ENCODE results near the gene TCEAL7.

TCEAL7 gene

DNA sequence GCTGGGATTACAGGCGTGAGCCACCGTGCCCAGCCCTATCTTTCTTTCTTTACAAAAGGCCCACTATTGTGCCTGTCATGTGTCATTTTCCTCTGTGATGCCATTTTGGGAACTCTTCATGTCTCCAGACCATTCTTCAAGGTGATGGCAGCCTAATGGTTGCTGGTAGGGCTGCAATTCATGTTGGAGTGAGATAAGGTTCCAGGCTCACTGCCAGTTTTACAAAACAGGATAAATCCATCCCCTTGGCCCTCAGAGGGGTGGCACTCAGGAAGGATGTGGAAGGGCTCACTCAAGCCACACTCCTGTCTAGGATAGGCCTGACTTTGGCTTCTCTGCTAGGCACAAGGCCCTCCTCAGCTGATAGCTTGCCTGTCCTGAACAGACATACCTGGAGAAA lies 30.1 kb downstream of the TCEAL7 start:
- TF ChIP-seq FOXP2 (optimal IDR thresholded peaks at IDR 0.05; ENCODE audit: borderline replicate concordance, extremely low read depth, extremely low read length, insufficient read depth) (no peak), POLR2AphosphoS5 (IDR thresholded peaks at IDR 0.05; ENCODE audit: low read depth, low read length) (no peak), TAF1 (IDR thresholded peaks at IDR 0.05; ENCODE audit: borderline replicate concordance, insufficient read depth, low read length) (no peak), SIN3A (IDR thresholded peaks at IDR 0.05; ENCODE audit: borderline replicate concordance, insufficient read depth, low read length) (no peak)
- TF ChIP-seq, protein P1, sequence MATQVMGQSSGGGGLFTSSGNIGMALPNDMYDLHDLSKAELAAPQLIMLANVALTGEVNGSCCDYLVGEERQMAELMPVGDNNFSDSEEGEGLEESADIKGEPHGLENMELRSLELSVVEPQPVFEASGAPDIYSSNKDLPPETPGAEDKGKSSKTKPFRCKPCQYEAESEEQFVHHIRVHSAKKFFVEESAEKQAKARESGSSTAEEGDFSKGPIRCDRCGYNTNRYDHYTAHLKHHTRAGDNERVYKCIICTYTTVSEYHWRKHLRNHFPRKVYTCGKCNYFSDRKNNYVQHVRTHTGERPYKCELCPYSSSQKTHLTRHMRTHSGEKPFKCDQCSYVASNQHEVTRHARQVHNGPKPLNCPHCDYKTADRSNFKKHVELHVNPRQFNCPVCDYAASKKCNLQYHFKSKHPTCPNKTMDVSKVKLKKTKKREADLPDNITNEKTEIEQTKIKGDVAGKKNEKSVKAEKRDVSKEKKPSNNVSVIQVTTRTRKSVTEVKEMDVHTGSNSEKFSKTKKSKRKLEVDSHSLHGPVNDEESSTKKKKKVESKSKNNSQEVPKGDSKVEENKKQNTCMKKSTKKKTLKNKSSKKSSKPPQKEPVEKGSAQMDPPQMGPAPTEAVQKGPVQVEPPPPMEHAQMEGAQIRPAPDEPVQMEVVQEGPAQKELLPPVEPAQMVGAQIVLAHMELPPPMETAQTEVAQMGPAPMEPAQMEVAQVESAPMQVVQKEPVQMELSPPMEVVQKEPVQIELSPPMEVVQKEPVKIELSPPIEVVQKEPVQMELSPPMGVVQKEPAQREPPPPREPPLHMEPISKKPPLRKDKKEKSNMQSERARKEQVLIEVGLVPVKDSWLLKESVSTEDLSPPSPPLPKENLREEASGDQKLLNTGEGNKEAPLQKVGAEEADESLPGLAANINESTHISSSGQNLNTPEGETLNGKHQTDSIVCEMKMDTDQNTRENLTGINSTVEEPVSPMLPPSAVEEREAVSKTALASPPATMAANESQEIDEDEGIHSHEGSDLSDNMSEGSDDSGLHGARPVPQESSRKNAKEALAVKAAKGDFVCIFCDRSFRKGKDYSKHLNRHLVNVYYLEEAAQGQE (IDR thresholded peaks at IDR 0.05; ENCODE audit: insufficient read depth in 1 of 2, low read depth in 2 of 2, low read length in 2 of 2): no peak

DNA sequence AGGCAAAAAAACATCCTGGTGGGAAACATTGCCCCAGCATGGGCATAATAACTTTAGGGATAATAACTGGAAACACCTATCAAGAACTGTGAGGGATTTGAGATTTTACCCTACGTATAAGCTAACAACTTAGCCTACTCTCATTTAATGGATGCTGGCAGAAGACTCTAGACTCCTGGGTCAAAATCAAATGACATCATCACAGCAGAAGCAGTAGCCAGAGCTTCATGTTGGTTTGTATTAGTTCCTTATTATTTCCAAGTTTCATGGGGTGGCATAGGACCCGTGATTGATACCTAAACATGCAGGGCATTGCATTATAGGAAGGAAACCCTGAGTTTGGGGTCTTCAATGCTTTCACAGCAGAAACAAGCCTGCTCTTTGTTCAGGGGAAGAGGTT lies 30.9 kb downstream of the TCEAL7 start:
- no peak for TF ChIP-seq TAF1 (IDR thresholded peaks at IDR 0.05; ENCODE audit: borderline replicate concordance, insufficient read depth, low read length)
- TF ChIP-seq, protein P1 (IDR thresholded peaks at IDR 0.05; ENCODE audit: insufficient read depth in 1 of 2, low read depth in 2 of 2, low read length in 2 of 2): no peak
- TF ChIP-seq FOXP2 (optimal IDR thresholded peaks at IDR 0.05; ENCODE audit: borderline replicate concordance, extremely low read depth, extremely low read length, insufficient read depth): no peak

DNA sequence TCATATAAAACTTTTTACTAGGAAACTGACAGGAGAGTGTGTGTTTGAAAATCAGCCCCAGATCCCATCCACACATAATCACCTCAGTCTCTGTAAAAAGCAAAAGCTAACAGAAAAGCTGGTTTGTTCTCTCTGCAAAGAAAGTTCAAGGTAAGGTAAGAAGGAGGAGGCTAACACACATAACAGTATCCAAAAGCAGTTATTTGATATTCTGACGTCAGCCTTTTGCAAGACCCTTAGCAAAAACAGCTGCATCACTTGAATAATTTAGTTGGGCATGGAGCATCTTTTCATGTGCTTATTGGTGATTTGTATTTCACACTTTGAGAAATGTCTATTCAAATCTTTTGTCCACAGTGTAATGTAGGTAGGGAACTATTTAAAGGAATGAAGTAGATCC lies 31.8 kb downstream of the TCEAL7 start:
- TF ChIP-seq FOXP2 (optimal IDR thresholded peaks at IDR 0.05; ENCODE audit: borderline replicate concordance, extremely low read depth, extremely low read length, insufficient read depth) (no peak), POLR2AphosphoS5 (IDR thresholded peaks at IDR 0.05; ENCODE audit: low read depth, low read length) (no peak), SIN3A (IDR thresholded peaks at IDR 0.05; ENCODE audit: borderline replicate concordance, insufficient read depth, low read length) (no peak), TAF1 (IDR thresholded peaks at IDR 0.05; ENCODE audit: borderline replicate concordance, insufficient read depth, low read length) (no peak)
- TF ChIP-seq, protein P1 (IDR thresholded peaks at IDR 0.05; ENCODE audit: insufficient read depth in 1 of 2, low read depth in 2 of 2, low read length in 2 of 2): no peak

DNA sequence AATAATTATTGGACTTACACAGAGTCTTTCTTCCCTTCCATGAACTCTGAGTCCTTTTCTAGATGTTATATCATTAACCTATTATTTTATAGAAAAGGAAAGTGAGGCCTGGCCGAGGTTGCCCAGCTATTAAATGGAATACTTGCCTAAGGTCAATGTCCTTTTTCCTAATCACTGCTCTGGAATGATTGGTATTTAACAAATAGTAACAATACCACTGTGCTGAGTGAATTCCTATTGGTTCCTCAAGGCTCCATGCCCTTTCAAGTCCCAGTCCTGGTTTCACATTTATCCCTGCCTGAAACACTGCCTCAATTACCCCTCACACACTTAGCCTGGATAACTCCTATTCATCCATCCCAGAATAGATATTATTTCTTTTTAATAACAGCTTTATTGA lies 32.4 kb downstream of the TCEAL7 start:
- TF ChIP-seq SIN3A (IDR thresholded peaks at IDR 0.05; ENCODE audit: borderline replicate concordance, insufficient read depth, low read length): no peak
- no peak for TF ChIP-seq TAF1 (IDR thresholded peaks at IDR 0.05; ENCODE audit: borderline replicate concordance, insufficient read depth, low read length)
- no peak for TF ChIP-seq FOXP2 (optimal IDR thresholded peaks at IDR 0.05; ENCODE audit: borderline replicate concordance, extremely low read depth, extremely low read length, insufficient read depth)
- no peak for TF ChIP-seq POLR2AphosphoS5 (IDR thresholded peaks at IDR 0.05; ENCODE audit: low read depth, low read length)
- TF ChIP-seq, protein P1 (IDR thresholded peaks at IDR 0.05; ENCODE audit: insufficient read depth in 1 of 2, low read depth in 2 of 2, low read length in 2 of 2): no peak

DNA sequence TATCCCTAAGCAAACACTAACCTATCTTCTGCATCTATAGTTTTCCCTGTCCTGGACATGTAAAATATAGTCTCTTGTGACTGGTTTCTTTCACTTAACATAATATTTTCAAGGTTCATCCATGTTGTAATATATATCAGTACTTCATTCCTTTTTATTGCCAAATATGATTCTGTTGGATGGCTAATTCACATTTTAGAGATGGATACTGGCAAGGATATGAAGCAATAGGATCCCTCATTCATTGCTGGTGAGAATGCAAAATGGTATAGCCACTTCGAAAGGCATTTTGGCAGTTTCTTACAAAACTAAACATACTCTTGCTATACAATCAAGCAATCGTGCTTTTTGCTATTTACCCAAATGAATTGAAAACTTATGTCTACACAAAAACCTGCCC lies 33.0 kb downstream of the TCEAL7 start:
- TF ChIP-seq TAF1 (IDR thresholded peaks at IDR 0.05; ENCODE audit: borderline replicate concordance, insufficient read depth, low read length): no peak
- no peak for TF ChIP-seq SIN3A (IDR thresholded peaks at IDR 0.05; ENCODE audit: borderline replicate concordance, insufficient read depth, low read length)
- no peak for TF ChIP-seq POLR2AphosphoS5 (IDR thresholded peaks at IDR 0.05; ENCODE audit: low read depth, low read length)
- no peak for TF ChIP-seq FOXP2 (optimal IDR thresholded peaks at IDR 0.05; ENCODE audit: borderline replicate concordance, extremely low read depth, extremely low read length, insufficient read depth)
- TF ChIP-seq, protein P1 (IDR thresholded peaks at IDR 0.05; ENCODE audit: insufficient read depth in 1 of 2, low read depth in 2 of 2, low read length in 2 of 2): no peak

Measured in PFSK-1 (cell line).